Subcutaneous abdominal adipose tissue (tissue), 5 donors: ENCODE results near the gene SH2B2.
"Not testable (repeated sequence)": the region's sequence is repeated elsewhere in the genome, so short reads cannot be mapped to it uniquely, and the experiment has no call there.

Experiments used
- H3K27ac ChIP-seq: one replicate; pipeline ENCODE4 v1.7.0; 2013; ENCODE audit warnings: low read depth, mild to moderate bottlenecking, inconsistent platforms, low read length, moderate library complexity
- H3K27me3 ChIP-seq, 5 donors: one replicate each; pipeline ENCODE4 v1.7.0; 2013; ENCODE audit warnings: low read length in 5 of 5, inconsistent platforms in 1 of 5; ENCODE audit not compliant: control insufficient read depth in 5 of 5, insufficient read depth in 4 of 5
- H3K36me3 ChIP-seq, 5 donors: one replicate each; pipeline ENCODE4 v1.7.0; 2013; ENCODE audit warnings: low read length in 5 of 5; ENCODE audit not compliant: control insufficient read depth in 5 of 5, insufficient read depth in 5 of 5
- H3K4me1 ChIP-seq, 5 donors: one replicate each; pipeline ENCODE4 v1.7.0; 2013; ENCODE audit warnings: low read length in 5 of 5, mild to moderate bottlenecking in 3 of 5, moderate library complexity in 1 of 5; ENCODE audit not compliant: control insufficient read depth in 5 of 5, insufficient read depth in 5 of 5
- H3K4me3 ChIP-seq, 5 donors: one replicate each; pipeline ENCODE4 v1.7.0; 2013; ENCODE audit warnings: low read length in 5 of 5, low read depth in 1 of 5
- H3K9ac ChIP-seq, 5 donors: one replicate each; pipeline ENCODE4 v1.7.0; 2013; ENCODE audit warnings: low read length in 5 of 5, mild to moderate bottlenecking in 4 of 5, moderate library complexity in 3 of 5
- H3K9me3 ChIP-seq, 5 donors: one replicate each; pipeline ENCODE4 v1.7.0; 2013; ENCODE audit warnings: low read length in 5 of 5; ENCODE audit not compliant: control insufficient read depth in 5 of 5
- donor health status: healthy.
- donor health status: healthy.
- donor health status: healthy.
- donor health status: healthy.
- donor health status: healthy.

Gene SH2B2

DNA sequence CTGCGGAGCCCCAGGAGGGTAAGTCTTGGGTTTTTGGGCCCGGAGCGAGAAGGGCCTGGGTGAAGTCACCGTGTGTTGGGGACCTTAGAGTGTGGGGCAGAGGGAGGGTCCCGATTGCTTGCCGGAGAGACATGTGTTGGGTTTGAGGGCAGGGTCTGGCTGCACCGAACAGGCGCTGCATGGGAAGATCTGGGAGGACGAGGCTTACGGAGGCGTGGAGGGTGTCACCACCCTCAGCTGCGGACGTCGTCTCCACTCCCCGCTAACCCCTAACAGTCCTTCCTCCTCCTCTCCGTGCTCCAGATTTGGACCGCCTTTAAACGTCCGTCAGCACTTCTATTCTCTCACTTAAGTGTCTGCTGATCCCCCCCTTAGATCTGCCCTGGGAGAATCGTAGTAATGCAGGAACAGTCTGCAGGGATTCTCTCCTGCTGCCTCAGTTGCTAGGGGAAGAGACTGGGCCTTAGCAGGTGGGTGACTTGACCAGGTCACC, 77.8 kb downstream of the SH2B2 start:
- not testable (repeated sequence) for H3K36me3 ChIP-seq, H3K9me3 ChIP-seq, H3K27me3 ChIP-seq, H3K27ac ChIP-seq, H3K4me1 ChIP-seq
- Histone ChIP-seq H3K4me3 (peak overlapping the region; percentile 60 to 73 (median 63)), H3K9ac (peak overlapping the region in 4 of 5 donors; percentile 48 to 74 (median 72))

DNA sequence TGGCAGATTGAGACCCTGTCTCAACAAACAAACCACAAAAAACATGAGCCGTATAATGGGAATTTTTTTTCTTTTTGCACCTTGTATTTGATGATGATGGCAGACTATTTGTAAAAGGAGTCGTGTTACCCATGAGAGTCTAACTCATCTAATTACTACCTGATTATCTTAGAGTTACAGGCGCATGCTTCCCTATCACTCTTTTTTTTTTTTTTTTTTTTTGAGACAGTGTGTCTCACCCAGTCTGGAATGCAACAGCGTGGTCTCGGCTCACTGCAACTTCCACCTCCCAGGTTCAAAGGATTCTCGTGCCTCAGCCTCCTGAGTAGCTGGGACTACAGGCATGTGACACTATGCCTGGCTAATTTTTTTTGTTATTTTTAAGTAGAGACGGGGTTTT, 78.7 kb downstream of the SH2B2 start:
- H3K27ac ChIP-seq, H3K36me3 ChIP-seq, H3K9ac ChIP-seq, H3K27me3 ChIP-seq, H3K4me3 ChIP-seq, H3K9me3 ChIP-seq, H3K4me1 ChIP-seq: not testable (repeated sequence)

DNA sequence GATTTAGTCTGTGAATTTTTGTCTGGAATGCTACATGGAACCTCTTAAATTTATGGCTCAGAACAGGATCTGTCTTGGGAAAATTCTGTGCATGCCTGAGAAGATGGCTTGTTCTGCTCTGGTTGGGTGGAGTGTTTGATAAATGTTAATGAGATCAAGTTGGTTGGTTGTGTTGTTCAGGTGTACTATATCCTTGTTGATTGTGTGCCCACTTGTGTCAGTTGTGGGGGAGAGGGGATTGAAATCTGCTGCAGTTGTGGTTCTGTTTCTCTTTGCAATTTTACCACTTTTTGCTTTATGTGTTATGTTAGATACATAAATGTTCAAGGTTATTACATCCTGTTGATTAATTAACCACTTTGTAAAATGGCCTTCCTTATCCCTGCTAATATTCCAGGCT, 83.4 kb downstream of the SH2B2 start:
- not testable (repeated sequence) for H3K36me3 ChIP-seq, H3K27me3 ChIP-seq, H3K27ac ChIP-seq, H3K4me1 ChIP-seq, H3K4me3 ChIP-seq, H3K9me3 ChIP-seq, H3K9ac ChIP-seq
